Activated CD8-positive, alpha-beta memory T cell treated with anti-CD3 and anti-CD28 coated beads for 36 hours (primary cell): ENCODE data around the gene PTPN6. TPM values are rescaled to one million over a fixed set of nuclear protein-coding genes. Genes with fewer than 3 reads are reported as not detected.

ENCODE experiments used
- CTCF ChIA-PET: fragments of 350-600 bp; sonication (Branson Sonifier 250); formaldehyde crosslinking; loops from one replicate; lab custom pipeline; 2021; ENCODE audit warnings: antibody characterized with exemption; lab: Charles Lee
- POLR2A ChIA-PET: fragments of 350-600 bp; sonication (Branson Sonifier 250); formaldehyde crosslinking; loops from one replicate; lab custom pipeline; 2021; ENCODE audit warnings: antibody characterized with exemption; lab: Charles Lee
- total RNA-seq, 2 experiments: library from RNA; stranded (reverse); gene quantifications; one replicate each; pipeline ENCODE4 v1.2.3, GENCODE V29; 2021

PTPN6 gene
- total RNA-seq, 2 experiments from 2014 or later: 436 to 441 TPM

- CTCF ChIA-PET: interaction anchor here (1.7 kb wide), 1 partner anchor 7 kb away, joined by 5 read pairs; no protein-coding TSS in a partner anchor
- POLR2A ChIA-PET: interaction anchor here (0.6 to 1.4 kb wide), 2 partner anchors 20 to 295 kb away, joined by 4 to 15 read pairs; no protein-coding TSS in a partner anchor
Measured at GRCh38 chr12:6917491-6918231, 33.5 kb upstream of the PTPN6 start.

GRCh38 chr12:6919588-6919987 is 31.6 kb upstream of the PTPN6 start:
- ChIA-PET POLR2A (no interaction called here), CTCF (interaction anchor here (0.6 to 1.3 kb wide), 3 partner anchors 28 to 549 kb away, joined by 3 to 4 read pairs (median 3); no protein-coding TSS in a partner anchor)

- POLR2A ChIA-PET: no interaction called here
- CTCF ChIA-PET: interaction anchor here (0.6 to 1.0 kb wide), 3 partner anchors 11 to 59 kb away, joined by 3 read pairs; partner anchors contain the start of genes C12orf57 and RNU7-1
Measured at GRCh38 chr12:6921539-6921938, 29.6 kb upstream of the PTPN6 start.

GRCh38 chr12:6921996-6922946 is 28.9 kb upstream of the PTPN6 start:
- POLR2A ChIA-PET: no interaction called here
- CTCF ChIA-PET: interaction anchor here (0.6 to 1.0 kb wide), 3 partner anchors 10 to 58 kb away, joined by 3 read pairs; partner anchors contain the start of genes C12orf57 and RNU7-1

GRCh38 chr12:6923003-6923732 is 28.0 kb upstream of the PTPN6 start:
- POLR2A ChIA-PET: no interaction called here
- CTCF ChIA-PET: interaction anchor here (0.7 to 3.7 kb wide), 8 partner anchors 9 to 52 kb away, joined by 4 to 51 read pairs (median 8); partner anchors contain the start of genes C12orf57, ENO2 and RNU7-1

GRCh38 chr12:6923851-6924250 is 27.3 kb upstream of the PTPN6 start:
- CTCF ChIA-PET: interaction anchor here (0.7 to 3.7 kb wide), 13 partner anchors 9 to 69 kb away, joined by 3 to 51 read pairs (median 4); partner anchors contain the start of genes C12orf57, ENO2 and RNU7-1
- POLR2A ChIA-PET: interaction anchor here (0.6 kb wide), 1 partner anchor 20 kb away, joined by 3 read pairs; the partner anchor contains the start of gene C12orf57

- ChIA-PET CTCF (interaction anchor here (0.9 to 3.7 kb wide), 12 partner anchors 9 to 186 kb away, joined by 3 to 51 read pairs (median 4); partner anchors contain the start of genes C12orf57, RNU7-1 and SPSB2), POLR2A (interaction anchor here (0.6 to 5.4 kb wide), 6 partner anchors 11 to 52 kb away, joined by 4 to 32 read pairs (median 8); partner anchors contain the start of genes C12orf57, ENO2, RNU7-1 and SPSB2)
Measured at GRCh38 chr12:6925239-6925539, 26.0 kb upstream of the PTPN6 start.

- ChIA-PET CTCF (interaction anchor here (0.7 to 3.7 kb wide), 10 partner anchors 9 to 186 kb away, joined by 3 to 51 read pairs (median 4); partner anchors contain the start of gene SPSB2), POLR2A (interaction anchor here (0.6 to 5.4 kb wide), 6 partner anchors 11 to 53 kb away, joined by 4 to 32 read pairs (median 8); partner anchors contain the start of genes C12orf57, ENO2, RNU7-1 and SPSB2)
Measured at GRCh38 chr12:6925540-6926279, 25.4 kb upstream of the PTPN6 start.

- POLR2A ChIA-PET: interaction anchor here (0.6 to 5.4 kb wide), 8 partner anchors 10 to 109 kb away, joined by 3 to 32 read pairs (median 5); partner anchors contain the start of genes C12orf57, ENO2, RNU7-1 and SPSB2
- CTCF ChIA-PET: interaction anchor here (1.1 kb wide), 1 partner anchor 20 kb away, joined by 3 read pairs; no protein-coding TSS in a partner anchor
Measured at GRCh38 chr12:6927379-6928021, 23.7 kb upstream of the PTPN6 start, which contains the start of gene ATN1. Gene ATN1 (plus strand): TSS chr12:6927959. CDS start chr12:6934002, 6,043 bp downstream.

- CTCF ChIA-PET: interaction anchor here (0.6 to 1.5 kb wide), 5 partner anchors 9 to 36 kb away, joined by 3 to 4 read pairs (median 3); partner anchors contain the start of genes C12orf57 and RNU7-1
- POLR2A ChIA-PET: interaction anchor here (0.6 to 5.4 kb wide), 3 partner anchors 9 to 180 kb away, joined by 4 to 32 read pairs (median 4); partner anchors contain the start of gene SPSB2
Measured at GRCh38 chr12:6928022-6928702, 23.0 kb upstream of the PTPN6 start.

GRCh38 chr12:6928703-6929407 is 22.3 kb upstream of the PTPN6 start:
- ChIA-PET CTCF (interaction anchor here (0.6 to 1.8 kb wide), 6 partner anchors 8 to 36 kb away, joined by 3 to 5 read pairs (median 4); partner anchors contain the start of genes C12orf57 and RNU7-1), POLR2A (interaction anchor here (0.5 to 5.4 kb wide), 4 partner anchors 8 to 179 kb away, joined by 4 to 32 read pairs (median 4); partner anchors contain the start of gene SPSB2)

- CTCF ChIA-PET: interaction anchor here (1.1 to 1.8 kb wide), 5 partner anchors 10 to 180 kb away, joined by 3 to 5 read pairs (median 3); partner anchors contain the start of gene C1RL
- POLR2A ChIA-PET: interaction anchor here (0.5 to 5.4 kb wide), 3 partner anchors 7 to 20 kb away, joined by 3 to 32 read pairs (median 4); partner anchors contain the start of gene RNU7-1
Measured at GRCh38 chr12:6929466-6930452, 21.4 kb upstream of the PTPN6 start.

- ChIA-PET POLR2A (interaction anchor here (2.8 kb wide), 1 partner anchor 10 kb away, joined by 13 read pairs; the partner anchor contains the start of genes C12orf57 and RNU7-1), CTCF (interaction anchor here (0.6 to 2.0 kb wide), 2 partner anchors 9 to 11 kb away, joined by 3 to 9 read pairs; no protein-coding TSS in a partner anchor)
Measured at GRCh38 chr12:6932766-6933165, 18.4 kb upstream of the PTPN6 start.
